Inflammatory macrophage treated with lipopolysaccharide for 4 hours (primary cell): ENCODE results near the gene PLEKHA7.

ENCODE experiments used
- DNase-seq: peaks from one replicate; pipeline ENCODE4 v3.0.0-alpha.2; 2020

PLEKHA7 gene

DNA sequence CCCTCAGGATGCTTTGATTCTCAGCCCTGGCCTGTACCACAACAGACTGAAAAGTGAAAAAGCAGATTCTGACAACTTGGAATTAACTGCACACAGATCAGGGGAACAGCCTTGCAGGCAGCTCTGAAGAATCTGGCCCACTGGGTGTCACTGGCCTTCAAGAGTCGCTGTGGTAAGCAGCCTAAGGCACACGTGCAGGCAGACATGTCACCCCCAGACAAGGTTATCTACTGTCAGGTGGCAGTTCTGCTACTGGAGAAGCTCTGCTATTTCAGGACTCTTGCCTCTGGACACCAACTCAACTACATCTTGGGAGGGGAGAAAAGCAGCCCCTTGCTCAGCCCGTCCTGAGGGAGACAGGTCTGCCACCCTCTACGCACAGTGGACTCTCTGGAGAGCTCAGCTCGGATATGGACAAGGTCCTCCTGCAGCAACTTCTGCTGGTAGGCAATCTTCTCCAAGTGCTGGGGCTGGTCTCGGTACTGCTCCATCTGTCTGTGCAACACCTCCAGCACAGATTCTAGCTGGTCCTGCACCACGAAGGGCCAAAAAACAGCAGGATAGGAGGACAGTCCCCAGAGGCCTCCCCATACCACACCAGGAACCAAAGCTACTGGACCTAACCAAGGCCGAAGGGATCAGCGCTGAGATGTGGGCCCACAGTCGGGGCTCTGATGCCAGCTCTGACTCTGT lies 212.8 kb downstream of the PLEKHA7 start:
- no peak for DNase-seq

DNA sequence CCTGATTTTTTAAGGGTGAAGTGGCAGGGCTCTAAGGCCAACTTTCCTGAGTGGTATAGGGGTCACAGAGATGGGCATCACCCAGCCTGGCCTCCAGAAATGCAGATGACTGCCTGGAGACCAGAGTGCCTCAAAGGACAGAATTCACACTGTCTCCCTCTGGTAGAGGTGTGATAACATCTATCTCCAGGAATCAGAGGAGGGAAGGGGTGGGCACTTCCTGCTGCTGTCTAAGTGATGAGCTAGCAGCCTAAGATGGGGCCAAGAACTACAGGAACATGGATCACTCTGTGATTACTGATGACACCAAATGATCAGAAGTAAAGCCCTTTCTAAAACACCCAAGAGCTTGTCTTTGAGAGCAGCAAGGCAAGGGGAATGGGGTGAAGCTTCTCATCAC lies 213.8 kb downstream of the PLEKHA7 start:
- no peak for DNase-seq

DNA sequence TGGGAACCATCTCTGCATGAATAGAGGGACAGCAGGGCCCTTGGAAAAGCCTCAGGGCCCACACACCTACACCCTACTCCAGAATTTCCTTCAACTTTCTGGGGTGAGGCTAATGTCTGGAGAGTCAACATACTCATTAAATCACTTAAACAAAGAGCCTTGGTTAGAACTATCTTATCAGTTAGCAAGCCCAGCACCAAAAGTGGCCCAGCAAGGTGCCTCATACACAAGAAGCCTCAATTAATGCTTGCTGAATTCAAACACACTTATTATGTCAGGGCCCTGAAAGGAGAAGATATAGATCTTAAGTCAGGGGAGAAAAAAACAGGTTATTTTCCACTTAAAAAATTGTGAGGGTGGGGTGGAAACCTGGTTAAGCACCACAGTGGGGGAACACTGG lies 214.3 kb downstream of the PLEKHA7 start:
- DNase-seq = no peak

DNA sequence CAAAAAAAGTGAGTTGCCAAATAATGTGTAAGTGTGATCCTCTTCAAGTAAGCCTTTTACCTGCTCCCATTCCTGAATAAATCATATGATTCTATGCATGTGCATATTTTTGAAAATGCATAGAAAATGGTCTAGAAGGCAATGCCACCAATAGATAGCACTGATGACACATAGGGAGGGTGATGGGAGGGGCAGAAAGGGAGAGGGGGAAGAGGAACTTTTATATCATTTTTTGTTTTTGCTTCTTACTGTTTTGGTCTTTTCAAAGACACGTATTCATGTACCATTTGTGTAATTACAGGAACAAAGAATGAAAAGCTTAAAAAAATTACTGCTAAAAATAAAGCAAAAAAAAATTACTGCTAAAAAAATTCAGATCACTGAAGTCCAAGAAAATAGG lies 215.0 kb downstream of the PLEKHA7 start:
- DNase-seq = peak; percentile 50

DNA sequence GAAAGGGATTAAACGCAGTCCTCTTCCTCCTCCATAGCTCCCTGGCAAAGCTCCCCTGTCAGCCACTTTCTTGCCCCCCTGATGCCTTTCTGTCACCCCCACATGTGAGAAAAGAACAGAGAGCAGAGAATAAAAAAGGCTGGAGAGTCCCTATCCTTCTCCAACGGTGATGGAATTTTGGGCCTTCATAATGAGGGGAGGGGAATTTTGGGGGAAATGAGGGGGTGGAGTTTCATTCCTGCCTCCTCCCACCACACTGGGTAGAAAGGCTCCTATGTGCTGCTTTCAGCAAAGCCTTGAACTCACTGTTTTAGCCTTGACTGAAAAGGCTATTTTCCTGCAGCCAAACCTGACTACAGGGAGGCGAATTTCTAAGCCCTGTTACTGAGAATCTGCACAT lies 216.4 kb downstream of the PLEKHA7 start:
- DNase-seq = peak; percentile 42

DNA sequence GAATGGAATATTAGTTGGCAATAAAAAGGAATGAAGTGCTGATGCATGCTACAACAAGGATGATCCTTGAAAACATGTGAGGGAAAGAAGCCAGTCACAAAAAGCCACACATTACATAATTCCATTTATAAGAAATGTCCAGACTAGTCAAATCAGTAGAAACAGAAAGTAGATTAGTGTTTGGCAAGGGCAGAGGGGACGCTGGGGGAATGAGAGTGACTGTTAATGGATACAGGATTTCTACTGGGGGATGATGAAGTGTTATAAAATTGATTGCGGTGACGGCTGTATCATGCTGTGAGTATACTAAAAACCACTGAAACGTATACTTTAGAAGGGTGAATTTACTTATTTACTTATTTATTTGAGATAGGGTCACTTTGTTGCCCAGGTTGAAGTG lies 217.9 kb downstream of the PLEKHA7 start:
- DNase-seq = peak; percentile 88

DNA sequence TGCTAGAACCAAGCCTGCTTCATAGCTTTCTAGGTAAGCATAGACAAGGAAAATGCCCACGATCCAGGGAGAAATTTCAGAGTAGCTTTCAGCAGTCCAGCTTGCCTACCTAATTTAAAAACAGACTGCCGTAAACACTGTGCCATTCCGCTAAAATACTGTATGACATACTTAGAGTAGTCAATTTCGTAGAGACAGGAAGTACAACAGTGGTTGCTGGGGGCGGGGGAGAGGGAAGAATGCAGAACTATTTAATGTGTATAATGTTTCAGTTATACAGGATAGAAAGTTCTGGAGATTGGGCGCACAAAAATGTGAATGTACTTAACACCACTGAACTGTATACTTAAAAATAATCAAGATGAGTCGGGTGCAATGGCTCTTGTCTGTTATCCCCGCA lies 219.1 kb downstream of the PLEKHA7 start:
- peak; percentile 86 for DNase-seq

DNA sequence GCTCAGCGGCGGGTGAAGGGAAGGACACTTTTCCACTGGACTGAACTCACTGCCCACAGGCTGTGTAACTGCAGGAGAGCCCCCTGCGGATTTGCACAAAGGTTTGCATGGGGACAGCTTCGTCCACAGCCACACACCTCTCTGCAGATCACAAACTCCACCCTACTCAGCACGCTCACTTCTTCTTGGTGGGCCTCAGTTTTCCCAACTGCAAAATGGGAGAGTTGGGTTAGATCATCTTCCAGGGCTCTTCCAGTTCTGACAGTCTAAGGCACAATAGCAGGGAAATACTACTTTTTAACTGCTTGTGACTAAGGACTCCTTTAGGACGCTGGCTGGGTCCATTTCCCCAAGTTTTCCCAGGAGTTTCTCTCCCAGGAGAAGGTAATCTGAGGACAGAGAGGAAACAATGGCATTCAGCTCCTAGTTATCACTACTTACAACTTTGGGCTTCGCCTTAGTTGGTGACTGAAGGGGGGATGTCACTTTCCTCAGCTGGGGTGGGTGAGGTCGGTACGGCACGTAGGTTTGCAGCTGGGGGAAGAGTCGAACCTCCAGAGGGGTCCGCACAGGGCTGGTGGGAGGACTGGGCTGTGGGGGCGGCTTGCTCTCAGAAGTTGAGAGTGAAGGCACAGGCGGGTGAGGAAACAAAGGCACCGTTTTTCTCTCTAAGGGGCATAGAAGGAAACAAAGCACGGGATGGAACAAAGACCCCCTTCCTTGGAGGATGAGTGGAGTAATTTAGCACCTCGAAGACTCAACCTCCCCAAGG lies 220.0 kb downstream of the PLEKHA7 start:
- DNase-seq = no peak

DNA sequence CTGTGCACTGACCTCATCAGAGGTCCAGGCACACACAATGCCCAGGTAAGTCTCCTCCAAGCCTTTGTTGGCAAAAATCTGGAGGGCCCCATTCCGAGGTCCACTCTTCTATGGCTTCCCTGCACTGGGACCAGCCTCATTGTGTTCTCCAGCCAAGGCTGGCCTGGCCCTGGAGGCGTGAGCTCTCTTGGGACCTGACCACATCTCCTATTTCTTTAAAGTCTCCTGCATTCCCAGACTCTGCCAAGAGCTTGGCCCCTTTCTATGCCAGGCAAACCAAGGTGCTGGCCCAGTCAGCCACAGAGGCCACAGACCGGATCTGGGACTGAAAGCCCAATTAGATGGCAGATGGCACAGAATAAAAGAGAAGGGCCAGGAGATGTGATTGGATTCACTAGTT lies 220.7 kb downstream of the PLEKHA7 start:
- no peak for DNase-seq

DNA sequence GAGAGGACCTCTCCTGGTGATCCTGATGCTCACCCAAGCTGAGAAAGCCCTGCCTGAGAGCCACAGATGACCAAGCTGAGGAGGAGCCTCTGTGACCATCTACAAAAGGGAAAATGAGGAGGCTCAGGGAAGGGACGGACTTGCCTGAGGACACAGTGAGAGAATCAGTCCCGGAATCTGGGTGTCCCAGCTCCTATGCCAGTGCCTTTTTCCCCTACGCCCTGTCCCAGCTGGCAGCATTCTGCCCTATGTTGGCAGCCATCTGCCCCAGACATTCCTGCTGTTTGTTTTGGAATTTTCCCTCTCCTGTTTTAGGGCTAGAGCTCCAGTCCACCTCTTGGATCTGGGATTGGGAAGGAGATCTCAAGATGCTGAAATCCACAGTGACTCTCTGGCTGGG lies 221.2 kb downstream of the PLEKHA7 start:
- no peak for DNase-seq

DNA sequence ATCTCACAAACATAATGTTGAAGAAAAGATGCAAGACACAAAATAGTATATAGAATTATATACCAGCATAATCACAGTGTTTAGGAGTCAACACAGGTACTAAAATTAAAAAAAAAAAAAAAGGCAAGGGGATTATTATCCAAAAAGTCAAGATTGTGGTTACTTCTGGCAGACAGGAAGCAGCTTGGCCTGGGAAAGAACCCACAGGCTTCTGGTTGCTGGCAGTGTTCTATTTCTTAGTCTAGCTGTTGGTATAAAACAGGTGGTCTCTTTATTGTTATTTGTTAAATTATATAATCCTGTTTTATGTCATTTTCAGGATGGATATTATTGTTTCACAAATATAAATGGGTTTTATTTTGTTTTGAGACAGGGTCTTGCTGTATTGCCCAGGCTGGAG lies 221.8 kb downstream of the PLEKHA7 start:
- no peak for DNase-seq

DNA sequence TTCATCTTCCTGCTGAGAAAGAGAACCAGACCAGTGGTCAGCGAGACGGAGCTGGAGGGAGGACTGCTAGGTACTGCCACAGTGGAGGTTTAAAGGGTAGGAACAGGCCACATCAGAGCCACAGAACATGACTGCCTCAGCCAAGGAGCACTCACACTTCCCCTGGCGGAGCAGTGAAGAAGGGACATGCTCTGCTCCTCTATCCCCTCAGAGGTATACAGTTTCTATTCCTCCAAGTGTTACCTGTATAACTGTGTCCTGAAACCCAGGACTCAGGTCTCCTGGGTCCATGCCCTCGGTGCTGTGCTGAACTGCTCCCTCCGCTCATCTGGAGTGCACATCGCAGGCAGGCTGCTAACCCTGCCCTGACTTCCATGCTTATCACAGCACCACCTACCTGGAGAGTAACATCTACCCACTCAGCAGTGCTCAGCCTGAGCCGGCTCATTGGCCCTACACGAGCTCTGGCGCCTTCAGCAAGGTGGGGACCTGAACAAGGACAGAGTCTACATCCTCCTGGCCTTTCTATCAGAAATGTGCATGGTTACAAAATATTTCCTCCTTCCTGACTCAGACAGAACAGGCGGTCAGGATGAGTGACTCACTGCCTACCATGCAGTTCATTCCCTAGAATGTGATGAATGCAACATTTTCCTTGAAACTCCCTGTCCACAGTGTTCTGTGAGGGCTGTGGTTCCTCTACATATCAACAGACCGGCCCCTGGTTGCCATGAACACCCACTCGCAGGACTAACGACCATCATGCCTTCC lies 222.8 kb downstream of the PLEKHA7 start:
- DNase-seq = peak; percentile 93

DNA sequence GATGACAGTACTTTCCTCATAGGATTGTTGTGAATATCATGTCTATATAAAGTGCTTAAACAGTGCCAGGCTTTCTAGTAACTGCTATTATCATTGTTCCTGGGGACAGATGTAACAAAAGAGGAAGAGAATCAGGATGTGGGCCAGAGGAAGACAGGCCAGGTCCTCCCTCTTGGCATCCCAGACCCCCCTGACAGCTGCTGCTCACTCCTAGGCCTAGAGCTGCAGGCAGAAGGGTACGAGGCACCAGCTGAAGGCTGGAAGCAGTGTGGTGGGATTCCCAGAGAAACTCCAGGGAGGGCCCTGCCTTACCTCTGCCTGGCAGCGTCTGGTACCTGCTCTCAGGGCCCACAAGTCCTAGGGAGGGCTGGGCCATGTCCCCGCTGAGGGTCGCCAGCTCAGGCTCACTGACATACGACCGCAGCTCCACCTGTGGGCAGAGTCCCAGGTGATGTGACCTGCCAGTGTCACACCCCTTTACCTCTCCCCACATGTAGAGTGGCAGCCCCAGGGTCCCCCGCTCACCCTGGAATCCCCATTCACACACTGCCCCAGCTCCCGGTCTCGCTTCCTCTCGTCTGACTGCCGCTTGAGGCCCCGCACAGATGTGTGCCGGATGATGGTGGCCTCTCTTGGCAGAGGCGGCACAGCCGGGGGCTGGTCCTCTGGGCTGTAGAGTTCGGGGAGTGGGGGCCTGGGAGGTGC lies 223.6 kb downstream of the PLEKHA7 start:
- no peak for DNase-seq

DNA sequence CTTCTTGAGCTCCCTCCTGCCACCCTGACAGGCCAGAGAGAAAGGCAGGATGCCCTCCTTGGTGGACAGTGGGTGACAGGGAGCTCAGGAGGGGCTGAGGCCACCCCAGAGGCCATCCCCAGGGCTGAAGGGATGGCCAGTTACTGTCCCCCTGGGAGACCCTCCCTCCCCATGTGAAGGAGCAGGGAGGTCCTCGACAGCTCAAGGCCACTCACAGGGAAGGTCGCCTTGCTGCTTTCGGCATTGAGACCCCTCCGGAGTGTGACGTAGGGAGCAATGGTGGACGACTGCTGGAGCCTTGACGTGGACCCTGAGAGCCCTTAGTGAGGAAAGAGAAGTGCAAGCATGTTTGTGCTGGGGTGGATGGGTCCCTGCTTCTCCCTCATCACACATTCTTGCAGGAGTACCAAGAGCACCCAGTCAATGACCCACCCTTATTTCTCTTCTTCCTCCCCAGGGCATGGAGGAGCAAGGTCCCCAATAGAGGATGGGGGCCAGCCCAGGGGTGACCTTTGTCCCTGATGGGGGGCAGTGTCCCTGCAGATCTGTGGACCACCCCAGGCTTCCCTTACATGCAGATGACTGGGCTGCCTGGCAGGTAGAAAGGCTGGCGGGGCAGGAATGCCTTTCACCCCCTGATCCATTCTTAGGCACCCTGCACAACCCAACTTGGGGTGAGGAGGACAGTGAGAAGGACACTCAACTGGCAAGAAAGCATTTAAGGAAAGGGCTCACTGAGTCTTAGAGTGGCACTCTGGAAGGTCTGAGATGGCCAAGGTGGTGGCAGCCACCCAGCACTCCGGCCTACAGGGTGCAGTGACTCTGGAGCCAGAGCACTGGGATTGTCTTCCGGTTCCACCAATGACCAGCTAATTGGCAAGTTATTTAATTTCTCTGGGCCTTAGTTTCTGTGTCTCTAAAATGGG lies 224.4 kb downstream of the PLEKHA7 start:
- DNase-seq = no peak

DNA sequence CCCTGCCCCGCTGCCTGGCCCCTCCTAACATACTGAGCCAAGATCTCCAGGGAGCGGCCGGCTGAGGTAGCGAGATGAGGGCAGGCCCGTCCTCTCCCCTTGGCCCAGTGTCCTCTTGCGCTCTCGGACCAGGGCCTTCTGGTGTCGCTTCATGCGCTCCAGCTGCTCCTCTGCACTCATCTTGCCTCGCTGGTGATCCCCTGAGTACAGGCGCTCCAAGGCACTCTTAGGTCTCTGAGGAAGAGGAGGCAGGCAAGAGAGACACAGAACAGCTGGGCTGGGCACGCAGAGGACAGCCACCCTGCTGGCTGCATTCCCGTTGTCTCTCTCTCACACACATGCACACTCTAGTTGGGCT lies 225.2 kb downstream of the PLEKHA7 start:
- DNase-seq = no peak

DNA sequence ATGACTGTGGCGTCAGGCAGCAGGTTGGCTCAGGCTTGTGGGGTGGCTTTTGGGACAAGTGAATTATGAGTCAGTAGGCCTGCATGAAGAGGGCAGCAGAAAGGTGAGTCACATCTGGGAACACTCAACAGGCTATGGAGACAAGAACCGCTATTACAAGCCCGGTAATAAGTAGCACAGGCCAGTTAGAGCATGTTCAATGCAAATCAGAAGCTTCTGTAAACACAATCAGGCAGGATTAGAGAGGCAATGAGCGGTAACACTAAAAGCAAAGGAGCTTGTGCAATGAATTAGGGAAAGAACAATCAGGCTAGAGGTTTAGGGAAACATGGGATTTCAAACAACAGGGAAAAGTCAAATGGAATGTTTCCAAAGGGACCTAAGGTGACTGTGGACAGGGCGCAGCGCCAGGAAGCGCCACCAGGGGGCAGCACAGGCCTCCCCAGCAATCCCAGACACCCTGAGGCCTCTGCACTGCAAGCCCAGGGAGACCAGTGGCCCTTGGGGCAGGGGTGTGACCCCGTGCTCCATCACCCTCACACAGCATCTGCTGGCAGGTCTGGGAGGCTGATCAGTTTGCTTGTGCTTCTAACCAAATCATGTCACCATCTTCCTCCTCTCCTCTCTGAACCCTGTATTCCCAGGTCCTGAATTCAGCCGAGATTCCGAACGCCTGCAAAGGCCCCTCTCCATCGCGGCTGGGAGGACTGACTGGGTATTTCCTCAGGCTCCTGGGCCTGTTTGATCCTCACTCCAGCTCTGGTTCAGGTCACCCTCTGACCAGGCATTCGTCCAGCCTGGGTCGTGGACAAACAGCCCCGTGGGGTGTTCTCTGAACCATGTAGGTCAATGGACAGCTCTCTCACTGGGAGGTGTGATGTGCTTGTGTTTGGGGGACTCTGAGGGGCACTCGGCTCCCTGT lies 225.8 kb downstream of the PLEKHA7 start:
- peak; percentile 67 for DNase-seq

DNA sequence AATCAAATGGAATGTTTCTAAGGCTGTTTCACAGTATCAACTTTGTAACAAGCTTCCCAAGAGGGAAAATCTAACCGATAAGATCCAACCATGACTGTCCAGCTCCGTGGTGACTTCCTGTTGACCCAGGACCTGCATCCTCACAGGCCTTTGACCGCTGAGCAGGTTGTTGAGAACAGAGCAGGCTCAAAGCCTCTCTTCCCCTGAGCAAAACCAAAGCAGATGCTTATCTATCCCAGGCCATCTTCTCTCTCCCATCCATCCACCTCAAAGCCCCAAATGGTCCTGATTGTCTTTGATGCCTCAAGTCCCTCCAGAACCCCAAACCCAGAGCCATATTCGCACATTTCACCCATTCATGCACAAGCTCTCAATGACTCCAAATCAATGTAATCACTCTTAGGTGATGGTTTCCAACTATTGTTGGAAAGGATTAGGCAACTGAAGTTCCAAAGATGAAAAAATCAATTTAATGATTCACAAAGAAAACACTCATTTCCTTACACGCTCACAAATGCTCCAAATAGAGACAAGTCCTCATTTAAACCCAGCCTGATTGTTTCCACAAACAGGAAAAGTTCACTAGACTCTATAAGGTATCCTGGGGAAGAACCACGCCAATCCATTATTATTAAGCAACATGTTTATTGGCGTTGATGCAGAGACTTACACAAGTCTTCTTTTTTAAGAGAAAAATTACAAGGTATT lies 227.0 kb downstream of the PLEKHA7 start:
- no peak for DNase-seq

DNA sequence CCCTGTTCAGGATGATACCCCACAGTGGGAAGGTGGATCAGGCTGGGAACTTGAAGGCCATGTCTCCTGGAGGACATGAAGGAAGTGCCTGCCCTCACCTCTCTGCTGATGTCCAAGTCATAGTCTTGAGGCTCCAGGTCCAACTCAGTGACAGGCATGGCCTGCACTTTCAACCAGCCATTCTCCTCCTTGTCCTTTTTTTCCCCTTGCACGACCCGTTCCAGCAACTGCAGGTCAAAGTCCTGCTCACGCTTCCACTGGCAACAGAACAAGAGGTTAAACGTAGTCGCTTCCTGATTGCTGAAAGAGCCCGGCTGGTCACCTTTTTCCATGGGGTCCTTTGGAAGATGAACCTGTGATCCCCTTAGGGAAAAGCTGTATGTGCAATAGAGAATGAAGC lies 228.1 kb downstream of the PLEKHA7 start:
- DNase-seq = no peak

DNA sequence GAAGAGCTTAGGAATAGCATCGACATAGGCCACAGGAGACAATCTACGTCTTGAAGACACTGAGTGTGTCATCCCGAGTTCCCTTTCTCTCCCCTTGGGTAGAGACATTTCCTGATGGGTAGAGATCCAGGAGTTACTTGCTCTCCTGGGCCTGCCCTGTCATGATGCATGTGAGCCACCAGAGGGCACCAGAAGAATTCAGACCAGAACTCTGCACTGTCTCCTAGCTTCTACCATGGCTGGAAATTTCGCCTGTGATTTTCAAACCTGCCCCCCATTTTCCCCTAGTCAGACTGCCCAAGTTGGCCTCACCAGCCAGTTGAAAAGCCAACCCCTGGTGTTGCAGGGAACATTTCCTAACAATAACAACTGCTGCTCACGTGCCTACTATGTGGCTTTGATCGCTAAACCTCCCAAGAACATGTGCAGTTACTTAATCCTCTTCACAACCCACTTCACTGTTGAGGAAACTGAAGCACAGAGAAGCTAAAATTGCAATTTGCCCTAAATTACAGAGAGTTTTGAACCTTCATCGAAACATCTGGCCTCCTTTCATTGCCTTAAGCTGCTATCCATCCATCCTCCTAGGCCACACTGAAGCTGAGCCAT lies 228.6 kb downstream of the PLEKHA7 start:
- DNase-seq = peak; percentile 72

DNA sequence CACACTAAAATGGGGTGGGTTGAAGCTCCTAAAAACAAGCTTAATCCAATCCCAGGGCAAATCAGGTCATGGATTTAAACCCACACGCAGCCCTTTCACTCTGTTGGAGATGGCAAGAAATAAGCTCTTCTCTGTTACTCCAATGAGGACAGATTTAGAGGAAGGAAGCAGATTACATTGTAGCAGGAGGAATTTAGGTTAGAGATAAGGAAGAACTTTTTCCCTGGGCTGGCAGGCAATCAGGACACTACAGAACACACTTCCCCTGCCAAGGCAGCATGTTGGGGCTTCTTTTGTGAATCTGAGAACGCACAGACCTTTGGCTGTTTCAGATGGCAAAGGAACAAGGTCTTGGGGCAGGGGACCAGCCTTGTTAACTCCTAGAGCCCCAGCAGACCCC lies 229.5 kb downstream of the PLEKHA7 start:
- no peak for DNase-seq
